Activated T-cell treated with anti-CD3 and anti-CD28 coated beads, Interleukin-2, amount 50 U/mL, for 24 hours (primary cell): Measurements from ENCODE around the gene MSX2.

ENCODE experiments used
- DNase-seq: peaks from one replicate; pipeline ENCODE4 v3.0.0-alpha.2; 2020
- H3K27ac Mint-ChIP-seq: 2 replicates; pipeline ENCODE4 v1.8.0; 2020; ENCODE audit warnings: mild to moderate bottlenecking, mixed read lengths
- H3K27me3 Mint-ChIP-seq: 2 replicates; pipeline ENCODE4 v1.8.0; 2020; ENCODE audit warnings: mixed read lengths
- H3K36me3 Mint-ChIP-seq: 2 replicates; pipeline ENCODE4 v1.8.0; 2020; ENCODE audit warnings: low read depth, mixed read lengths
- H3K4me1 Mint-ChIP-seq: 2 replicates; pipeline ENCODE4 v1.8.0; 2020; ENCODE audit warnings: low read depth, mixed read lengths
- H3K4me3 Mint-ChIP-seq: 2 replicates; pipeline ENCODE4 v1.8.0; 2020; ENCODE audit warnings: mild to moderate bottlenecking, moderate library complexity, mixed read lengths
- H3K9me3 Mint-ChIP-seq: 2 replicates; pipeline ENCODE4 v1.8.0; 2020; ENCODE audit warnings: mixed read lengths

The MSX2 gene

GRCh38 chr5:174723979-174724483 is 351 bp upstream of the MSX2 start:
- peak overlapping the region; percentile 54 for H3K4me3 Mint-ChIP-seq
- peaks cover 17% of the 10 kb centered on the region for H3K4me1 Mint-ChIP-seq
- no peak for DNase-seq
- H3K36me3 Mint-ChIP-seq: no peaks in the 10 kb centered on the region
- H3K27me3 Mint-ChIP-seq: peaks cover 91% of the 10 kb centered on the region
- no peaks in the 10 kb centered on the region for H3K9me3 Mint-ChIP-seq
- no peak overlapping the region for H3K27ac Mint-ChIP-seq

GRCh38 chr5:174725261-174725990 is 1.0 kb downstream of the MSX2 start:
- Mint-ChIP-seq H3K9me3 (no peaks in the 10 kb centered on the region), H3K36me3 (no peaks in the 10 kb centered on the region), H3K4me1 (peaks cover 17% of the 10 kb centered on the region), H3K27me3 (peaks cover 90% of the 10 kb centered on the region), H3K4me3 (peak overlapping the region; percentile 20), H3K27ac (no peak overlapping the region)
- no peak for DNase-seq

- Mint-ChIP-seq H3K4me3 (no peak overlapping the region), H3K9me3 (no peaks in the 10 kb centered on the region), H3K36me3 (no peaks in the 10 kb centered on the region), H3K27ac (no peak overlapping the region), H3K4me1 (peaks cover 15% of the 10 kb centered on the region), H3K27me3 (peaks cover 91% of the 10 kb centered on the region)
- no peak for DNase-seq
Measured at GRCh38 chr5:174725991-174726601, 1.7 kb downstream of the MSX2 start.

- H3K27ac Mint-ChIP-seq: no peak overlapping the region
Measured at GRCh38 chr5:174726916-174727793, 2.8 kb downstream of the MSX2 start.

GRCh38 chr5:174727794-174728680 is 3.7 kb downstream of the MSX2 start:
- H3K27me3 Mint-ChIP-seq: peaks cover 91% of the 10 kb centered on the region
- no peaks in the 10 kb centered on the region for H3K36me3 Mint-ChIP-seq
- H3K4me1 Mint-ChIP-seq: peaks cover 11% of the 10 kb centered on the region
- no peaks in the 10 kb centered on the region for H3K9me3 Mint-ChIP-seq
- DNase-seq: no peak
- no peak overlapping the region for H3K27ac Mint-ChIP-seq
- H3K4me3 Mint-ChIP-seq: no peak overlapping the region

More at GRCh38 chr5:174726916-174727793, 2.8 kb downstream of the MSX2 start:
- DNase-seq: no peak
- Mint-ChIP-seq H3K4me3 (no peak overlapping the region), H3K36me3 (no peaks in the 10 kb centered on the region), H3K27me3 (peaks cover 91% of the 10 kb centered on the region), H3K4me1 (peaks cover 11% of the 10 kb centered on the region), H3K9me3 (no peaks in the 10 kb centered on the region)

GRCh38 chr5:174729075-174729680 is 4.8 kb downstream of the MSX2 start:
- Mint-ChIP-seq H3K27me3 (peaks cover 91% of the 10 kb centered on the region), H3K36me3 (no peaks in the 10 kb centered on the region), H3K4me1 (peaks cover 3% of the 10 kb centered on the region), H3K27ac (no peak overlapping the region), H3K9me3 (no peaks in the 10 kb centered on the region), H3K4me3 (no peak overlapping the region)
- DNase-seq: no peak

GRCh38 chr5:174731214-174732035 is 7.0 kb downstream of the MSX2 start:
- Mint-ChIP-seq H3K9me3 (no peaks in the 10 kb centered on the region), H3K27me3 (peaks cover 95% of the 10 kb centered on the region), H3K4me1 (peaks cover 4% of the 10 kb centered on the region), H3K4me3 (no peak overlapping the region), H3K36me3 (no peaks in the 10 kb centered on the region), H3K27ac (no peak overlapping the region)
- no peak for DNase-seq

- Mint-ChIP-seq H3K9me3 (no peaks in the 10 kb centered on the region), H3K36me3 (no peaks in the 10 kb centered on the region), H3K27me3 (peaks cover 95% of the 10 kb centered on the region), H3K27ac (no peak overlapping the region), H3K4me3 (no peak overlapping the region), H3K4me1 (peaks cover 4% of the 10 kb centered on the region)
- DNase-seq: no peak
Measured at GRCh38 chr5:174732036-174733020, 7.9 kb downstream of the MSX2 start.

- Mint-ChIP-seq H3K27ac (no peak overlapping the region), H3K4me3 (no peak overlapping the region), H3K36me3 (no peaks in the 10 kb centered on the region), H3K9me3 (no peaks in the 10 kb centered on the region), H3K27me3 (peaks cover 93% of the 10 kb centered on the region), H3K4me1 (peaks cover 4% of the 10 kb centered on the region)
- DNase-seq: no peak
Measured at GRCh38 chr5:174733091-174733690, 8.8 kb downstream of the MSX2 start.

- peaks cover 4% of the 10 kb centered on the region for H3K4me1 Mint-ChIP-seq
- H3K4me3 Mint-ChIP-seq: no peak overlapping the region
- peaks cover 92% of the 10 kb centered on the region for H3K27me3 Mint-ChIP-seq
- H3K36me3 Mint-ChIP-seq: no peaks in the 10 kb centered on the region
- no peaks in the 10 kb centered on the region for H3K9me3 Mint-ChIP-seq
- H3K27ac Mint-ChIP-seq: no peak overlapping the region
- DNase-seq: no peak
Measured at GRCh38 chr5:174733836-174734235, 9.5 kb downstream of the MSX2 start.

GRCh38 chr5:174734571-174735497 is 10.5 kb downstream of the MSX2 start:
- DNase-seq: no peak
- Mint-ChIP-seq H3K4me1 (peaks cover 4% of the 10 kb centered on the region), H3K4me3 (no peak overlapping the region), H3K9me3 (no peaks in the 10 kb centered on the region), H3K27me3 (peaks cover 86% of the 10 kb centered on the region), H3K27ac (no peak overlapping the region), H3K36me3 (no peaks in the 10 kb centered on the region)
